Thyroid gland (tissue), 4 donors: ENCODE results near the gene ZCCHC24.

Source experiments
- CTCF ChIP-seq, 6 experiments: fragments of 200-600 bp in 3 of 6; fragments of 450-650 bp in 3 of 6; sonication (generic) in 3 of 6; IDR thresholded peaks; one replicate each; pipeline ENCODE4 v1.5.1; 2016 to 2019; ENCODE audit warnings: antibody characterized with exemption in 6 of 6, mild to moderate bottlenecking in 2 of 6, inconsistent platforms in 1 of 6, moderate library complexity in 1 of 6
- POLR2A ChIP-seq, 2 donors: fragments of 450-650 bp; IDR thresholded peaks; one replicate each; pipeline ENCODE4 v1.6.1; 2017; ENCODE audit warnings: antibody characterized with exemption in 2 of 2, mild to moderate bottlenecking in 2 of 2, moderate library complexity in 1 of 2

GRCh38 chr10:79484476-79484875, 39.1 kb upstream of the ZCCHC24 start:
- TF ChIP-seq POLR2A (IDR thresholded peaks at IDR 0.05) (no peak), CTCF (IDR thresholded peaks at IDR 0.05) (no peak)
